Uterus (tissue), 2 donors: Measurements from ENCODE around the gene ST6GALNAC5.

ENCODE experiments used
- CTCF ChIP-seq, 4 experiments: fragments of 200-600 bp in 2 of 4; fragments of 450-650 bp in 2 of 4; sonication (generic) in 2 of 4; IDR thresholded peaks; one replicate each; pipeline ENCODE4 v1.5.1; 2016 to 2019; ENCODE audit warnings: antibody characterized with exemption in 4 of 4, mild to moderate bottlenecking in 2 of 4, moderate library complexity in 1 of 4
- POLR2A ChIP-seq, 2 donors: fragments of 450-650 bp; IDR thresholded peaks; one replicate each; pipeline ENCODE4 v1.6.1; 2016; ENCODE audit warnings: antibody characterized with exemption in 2 of 2, mild to moderate bottlenecking in 1 of 2, moderate library complexity in 1 of 2

DNA sequence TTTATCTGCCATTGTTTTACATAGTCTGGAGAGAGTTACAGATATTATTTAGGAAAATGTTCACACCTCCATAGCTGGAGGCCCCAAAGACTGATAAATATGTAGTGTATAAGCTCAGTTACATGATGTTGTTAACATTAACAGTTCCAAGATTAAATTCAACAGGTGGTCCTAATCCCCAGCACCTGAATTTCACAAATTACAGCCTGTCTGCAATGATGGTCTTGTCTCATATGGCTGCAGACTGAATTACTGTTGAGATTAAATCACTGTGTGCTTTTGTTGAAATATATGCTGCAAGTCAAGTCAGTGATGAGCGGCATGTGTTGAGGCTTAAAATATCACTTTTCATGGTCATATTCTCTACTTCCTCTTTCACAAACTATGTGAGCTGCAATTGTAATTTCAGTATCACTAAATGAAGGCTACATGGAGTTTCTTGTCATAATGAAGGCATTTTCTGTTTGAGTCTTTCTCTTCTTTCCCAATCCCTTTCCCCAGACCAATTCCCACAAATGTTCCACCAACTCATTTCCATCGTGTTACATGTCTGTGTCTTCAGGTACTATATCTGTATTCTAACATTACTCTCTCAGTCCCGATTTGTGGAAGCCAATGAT, 4.2 kb downstream of the ST6GALNAC5 start:
- TF ChIP-seq POLR2A (IDR thresholded peaks at IDR 0.05), result no peak
- no peak for TF ChIP-seq CTCF (IDR thresholded peaks at IDR 0.05)
